ENCODE measurements around the gene RORC. TPM values are rescaled to one million over a fixed set of nuclear protein-coding genes. Genes with fewer than 3 reads are reported as not detected.
"Not testable (repeated sequence)": the region's sequence is repeated elsewhere in the genome, so short reads cannot be mapped to it uniquely, and the experiment has no call there.

Gene RORC
- polyA plus RNA-seq, 1 donor (not counting 4 experiments of a cell fraction or from before 2014, with no cell fraction given) = 0.12 TPM

- no peak for DNase-seq (ENCODE audit: low read depth, low spot score)
- dilution Hi-C loops (cut with MboI; ENCODE audit: extremely low pct_ligation_motif_present, low sequenced_read_pairs) = no loop called here
Measured at GRCh38 chr1:151782741-151783140, 48.9 kb downstream of the RORC start.

GRCh38 chr1:151782026-151782425, 49.6 kb downstream of the RORC start:
- H3K4me1 ChIP-seq (ENCODE audit: control insufficient read depth, extremely low read depth, insufficient read depth, low read length) = peaks cover 13% of the 10 kb centered on the region
- dilution Hi-C loops (cut with MboI; ENCODE audit: extremely low pct_ligation_motif_present, low sequenced_read_pairs); H3K27me3 ChIP-seq (ENCODE audit: control insufficient read depth, extremely low read depth, insufficient read depth, low read length); H3K4me3 ChIP-seq (ENCODE audit: control insufficient read depth in 2 of 3, extremely low read depth in 1 of 3, insufficient read depth in 2 of 3, low read depth in 1 of 3, low read length in 3 of 3); H2AFZ ChIP-seq (ENCODE audit: control insufficient read depth, low read length); H3K4me2 ChIP-seq (ENCODE audit: control insufficient read depth, extremely low read depth, insufficient read depth, low read depth, low read length); H3K36me3 ChIP-seq (ENCODE audit: control insufficient read depth in 2 of 2, extremely low read depth in 1 of 2, insufficient read depth in 2 of 2, low read length in 2 of 2); H3K9me3 ChIP-seq (ENCODE audit: control insufficient read depth, low read depth, low read length); H3K9ac ChIP-seq (ENCODE audit: control insufficient read depth, extremely low read depth, insufficient read depth, low read length); H3K9me1 ChIP-seq (ENCODE audit: control insufficient read depth, extremely low read depth, insufficient read depth, low read length); H3K27ac ChIP-seq (ENCODE audit: control insufficient read depth, insufficient read depth, low read length); FAIRE-seq; H3K79me2 ChIP-seq (ENCODE audit: control insufficient read depth, insufficient read depth, low read length); H4K20me1 ChIP-seq (ENCODE audit: control insufficient read depth, extremely low read depth, insufficient read depth, low read length); DNase-seq (ENCODE audit: low read depth, low spot score): not testable (repeated sequence)

More at GRCh38 chr1:151782741-151783140, 48.9 kb downstream of the RORC start:
- H3K9me1 ChIP-seq (ENCODE audit: control insufficient read depth, extremely low read depth, insufficient read depth, low read length) = no peaks in the 10 kb centered on the region
- peak overlapping the region; percentile 42 for H3K27ac ChIP-seq (ENCODE audit: control insufficient read depth, insufficient read depth, low read length)
- H3K27me3 ChIP-seq (ENCODE audit: control insufficient read depth, extremely low read depth, insufficient read depth, low read length) = no peaks in the 10 kb centered on the region
- TF ChIP-seq EZH2 (IDR thresholded peaks at IDR 0.05; ENCODE audit: low read length) = no peak
- H3K79me2 ChIP-seq (ENCODE audit: control insufficient read depth, insufficient read depth, low read length) = no peaks in the 10 kb centered on the region
- H4K20me1 ChIP-seq (ENCODE audit: control insufficient read depth, extremely low read depth, insufficient read depth, low read length) = no peaks in the 10 kb centered on the region
- H3K4me2 ChIP-seq (ENCODE audit: control insufficient read depth, extremely low read depth, insufficient read depth, low read depth, low read length) = peak overlapping the region; percentile 42
- no peaks in the 10 kb centered on the region for H3K9me3 ChIP-seq (ENCODE audit: control insufficient read depth, low read depth, low read length)
- peaks cover 2% of the 10 kb centered on the region in 2 experiments for H3K36me3 ChIP-seq (ENCODE audit: control insufficient read depth in 2 of 2, extremely low read depth in 1 of 2, insufficient read depth in 2 of 2, low read length in 2 of 2)
- H3K4me3 ChIP-seq (ENCODE audit: control insufficient read depth in 2 of 3, extremely low read depth in 1 of 3, insufficient read depth in 2 of 3, low read depth in 1 of 3, low read length in 3 of 3) = no peak overlapping the region
- H3K9ac ChIP-seq (ENCODE audit: control insufficient read depth, extremely low read depth, insufficient read depth, low read length) = peak overlapping the region; percentile 32
- peak; percentile 80 for FAIRE-seq
- no peak overlapping the region for H2AFZ ChIP-seq (ENCODE audit: control insufficient read depth, low read length)
- H3K4me1 ChIP-seq (ENCODE audit: control insufficient read depth, extremely low read depth, insufficient read depth, low read length) = peaks cover 13% of the 10 kb centered on the region

GRCh38 chr1:151780736-151781135, 50.9 kb downstream of the RORC start:
- not testable (repeated sequence) for H3K9ac ChIP-seq (ENCODE audit: control insufficient read depth, extremely low read depth, insufficient read depth, low read length); FAIRE-seq; H3K9me1 ChIP-seq (ENCODE audit: control insufficient read depth, extremely low read depth, insufficient read depth, low read length)

More at GRCh38 chr1:151780736-151781135, 50.9 kb downstream of the RORC start:
- H3K27ac ChIP-seq (ENCODE audit: control insufficient read depth, insufficient read depth, low read length); H3K79me2 ChIP-seq (ENCODE audit: control insufficient read depth, insufficient read depth, low read length); H3K4me3 ChIP-seq (ENCODE audit: control insufficient read depth in 2 of 3, extremely low read depth in 1 of 3, insufficient read depth in 2 of 3, low read depth in 1 of 3, low read length in 3 of 3); H3K9me3 ChIP-seq (ENCODE audit: control insufficient read depth, low read depth, low read length); H3K36me3 ChIP-seq (ENCODE audit: control insufficient read depth in 2 of 2, extremely low read depth in 1 of 2, insufficient read depth in 2 of 2, low read length in 2 of 2); H4K20me1 ChIP-seq (ENCODE audit: control insufficient read depth, extremely low read depth, insufficient read depth, low read length); H2AFZ ChIP-seq (ENCODE audit: control insufficient read depth, low read length); H3K4me2 ChIP-seq (ENCODE audit: control insufficient read depth, extremely low read depth, insufficient read depth, low read depth, low read length); DNase-seq (ENCODE audit: low read depth, low spot score); dilution Hi-C loops (cut with MboI; ENCODE audit: extremely low pct_ligation_motif_present, low sequenced_read_pairs); H3K27me3 ChIP-seq (ENCODE audit: control insufficient read depth, extremely low read depth, insufficient read depth, low read length): not testable (repeated sequence)
- H3K4me1 ChIP-seq (ENCODE audit: control insufficient read depth, extremely low read depth, insufficient read depth, low read length) = peaks cover 13% of the 10 kb centered on the region

All from keratinocyte (primary cell).